GM19035 (cell line): Measurements from ENCODE around the gene ADAMTSL2.

Source experiments
- ATAC-seq: cut with Tn5 transposase; IDR thresholded peaks from one replicate; pipeline ENCODE4 v1.9.1; 2021; ENCODE audit not compliant: unreplicated experiment

The ADAMTSL2 gene

DNA sequence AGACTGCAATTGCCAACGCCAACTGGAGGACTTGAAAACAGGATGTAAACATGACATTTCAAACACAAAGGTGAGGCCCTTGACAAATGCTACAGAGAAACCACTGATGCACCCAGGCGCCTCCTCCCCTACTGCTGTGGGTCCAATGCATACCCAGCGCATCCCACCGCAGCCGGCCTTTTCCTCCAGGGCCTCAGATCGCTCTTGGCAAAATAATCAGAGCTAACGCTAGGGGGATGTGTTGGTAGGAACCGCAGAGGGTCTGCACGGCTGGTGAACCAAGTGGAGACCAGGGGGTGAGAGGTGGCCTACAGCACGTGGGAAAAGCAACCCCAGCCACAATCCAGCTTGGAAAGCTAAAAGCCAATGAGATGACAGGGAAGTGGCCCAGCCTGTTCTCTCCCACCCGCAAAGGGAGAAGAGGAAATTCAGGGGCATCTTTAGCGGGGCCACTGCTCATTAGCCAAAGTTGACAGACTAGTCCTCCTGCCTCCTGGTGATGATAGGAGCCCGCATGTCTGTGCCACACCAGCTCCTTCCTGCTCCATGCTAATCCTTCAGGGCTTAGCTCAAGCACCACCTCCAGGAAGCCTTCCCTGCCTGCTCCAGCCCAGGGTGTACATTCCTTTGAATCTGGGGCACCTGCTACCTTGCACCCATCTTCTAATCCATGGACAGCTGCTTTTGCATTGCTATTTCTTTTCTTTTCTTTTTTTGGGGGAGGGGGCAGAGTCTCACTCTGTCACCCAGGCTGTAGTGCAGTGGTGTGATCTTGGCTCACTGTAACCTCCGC, 68.8 kb downstream of the ADAMTSL2 start:
- no peak for ATAC-seq

DNA sequence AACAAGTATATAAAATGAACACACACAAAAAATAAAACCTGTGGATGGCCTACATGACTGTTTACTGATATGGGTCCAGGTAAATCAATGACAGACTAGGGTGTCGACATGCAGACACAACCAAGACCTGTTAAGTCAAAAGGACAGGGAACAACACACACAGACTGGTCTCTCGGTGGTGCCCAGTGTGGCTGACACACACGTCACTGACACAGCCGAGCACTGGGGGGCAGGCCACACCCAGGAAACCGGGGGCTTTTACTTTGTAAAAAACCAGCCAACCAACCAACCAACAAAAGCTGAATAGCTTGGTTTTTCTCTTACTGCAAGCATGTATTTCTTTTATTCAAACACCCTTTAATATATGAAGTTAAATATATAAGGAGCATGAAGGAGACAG, 69.7 kb downstream of the ADAMTSL2 start:
- no peak for ATAC-seq

DNA sequence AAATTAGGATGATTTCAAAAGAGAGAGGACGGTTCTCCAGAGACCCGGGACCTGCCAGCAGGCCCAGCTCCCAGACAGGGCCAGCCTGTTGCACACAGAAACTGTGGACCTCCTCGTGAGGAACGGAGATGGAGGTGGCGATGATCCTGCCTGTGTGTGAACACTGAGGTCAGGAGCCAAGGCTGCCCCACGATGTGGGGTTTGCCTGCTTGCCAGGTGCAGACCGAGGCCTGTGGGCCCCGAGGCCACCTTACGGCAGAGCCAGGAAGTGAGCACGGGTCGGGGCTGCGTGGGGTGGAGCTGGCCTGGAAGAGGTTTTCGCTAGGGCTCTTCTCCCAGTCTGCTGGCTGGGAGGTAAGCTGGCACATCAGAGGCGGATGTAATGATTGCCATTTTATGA, 70.4 kb downstream of the ADAMTSL2 start:
- ATAC-seq: no peak

DNA sequence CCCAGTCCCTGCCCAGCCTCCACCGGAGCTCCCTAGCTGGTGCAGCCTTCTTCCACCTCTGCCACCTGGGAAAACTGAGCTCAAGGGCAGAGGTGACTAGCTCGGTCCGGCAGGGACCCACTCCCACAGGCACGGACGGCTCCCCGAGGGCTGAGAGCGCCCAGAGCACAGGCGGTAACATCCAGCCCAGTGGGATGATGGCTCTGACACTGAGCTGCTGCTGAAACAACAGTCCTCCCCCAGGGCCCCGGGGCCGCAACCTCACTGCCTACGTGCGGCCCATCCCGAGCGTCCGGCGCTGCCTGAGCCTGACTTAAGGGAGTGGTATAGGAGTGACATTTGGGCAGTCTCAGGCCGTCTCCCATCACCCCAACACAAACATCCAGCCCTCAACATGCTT, 70.9 kb downstream of the ADAMTSL2 start:
- no peak for ATAC-seq

DNA sequence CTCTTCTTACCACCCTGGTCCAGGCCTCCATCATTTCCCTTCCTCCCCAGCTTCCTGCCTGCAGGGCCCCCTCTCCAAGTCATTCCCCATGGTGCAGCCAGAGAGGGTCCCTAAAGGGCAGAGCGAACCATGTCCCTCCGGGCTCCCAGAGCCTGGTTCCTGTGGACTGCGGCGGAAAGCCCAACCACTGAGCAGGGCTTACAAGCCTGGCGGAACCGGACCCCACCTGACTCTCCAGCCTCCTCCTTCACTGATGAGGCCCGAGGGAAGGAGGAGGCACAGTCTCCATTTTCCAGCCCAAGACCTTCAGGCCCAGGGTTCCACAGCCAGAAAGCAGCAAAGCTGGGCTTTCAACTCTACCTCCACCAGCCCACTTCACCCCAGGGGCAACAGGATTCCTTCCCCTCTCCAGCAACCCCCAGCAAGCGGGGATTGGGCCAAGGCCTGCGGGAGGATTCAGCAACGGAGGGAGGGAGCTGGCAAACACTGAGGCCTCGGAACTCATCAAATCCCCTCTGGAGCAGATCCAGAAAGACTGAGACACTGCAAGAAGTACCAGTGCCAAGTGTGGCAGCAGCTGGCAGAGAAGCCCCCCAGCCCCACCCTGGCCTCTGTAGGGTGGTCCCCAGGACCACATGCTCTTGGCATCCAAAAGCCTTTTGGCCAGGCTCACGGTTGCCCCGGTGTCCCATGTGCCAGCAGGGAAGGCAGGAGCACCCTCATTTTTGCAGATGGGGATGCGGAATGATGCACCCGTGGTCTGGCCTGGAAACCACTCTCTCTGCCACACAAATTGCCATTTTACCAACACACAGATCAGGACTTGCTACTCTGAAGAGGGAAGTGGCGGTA, 71.6 kb downstream of the ADAMTSL2 start:
- no peak for ATAC-seq

DNA sequence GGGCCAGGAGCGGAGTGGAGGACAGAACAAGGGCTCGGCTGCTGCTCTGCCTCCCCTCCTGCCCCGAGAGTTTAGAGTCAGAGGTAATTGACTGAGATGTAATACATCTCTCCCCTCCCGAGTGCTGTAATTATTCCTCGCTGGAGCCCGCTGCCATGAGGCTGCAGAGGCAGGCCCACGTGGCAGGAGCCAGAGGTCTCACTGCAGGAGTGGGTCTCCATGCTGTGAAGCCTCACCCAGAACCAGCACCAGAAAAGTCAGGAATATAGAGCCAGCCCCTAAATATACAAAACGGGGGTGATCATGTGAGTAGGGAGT, 72.2 kb downstream of the ADAMTSL2 start:
- ATAC-seq: no peak

DNA sequence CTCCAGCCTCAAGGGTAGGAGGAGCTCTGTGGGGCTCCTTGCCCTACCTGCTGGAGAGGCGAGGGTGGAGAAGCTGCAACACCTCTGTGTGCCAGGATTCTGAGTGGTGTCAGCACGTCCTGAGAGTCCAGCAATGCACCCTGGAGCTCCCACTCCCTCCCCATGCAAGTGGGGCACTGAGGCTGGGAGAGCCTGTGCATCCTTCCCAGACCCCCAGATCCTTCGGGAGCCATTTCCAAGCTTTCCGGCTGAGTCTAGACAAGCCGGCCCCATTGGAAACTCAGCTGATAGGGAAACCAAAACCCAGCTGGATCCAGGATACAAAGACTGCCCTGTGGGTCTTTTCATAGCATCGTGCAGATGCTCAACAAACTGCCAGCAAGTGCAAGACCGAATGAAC, 72.9 kb downstream of the ADAMTSL2 start:
- no peak for ATAC-seq

DNA sequence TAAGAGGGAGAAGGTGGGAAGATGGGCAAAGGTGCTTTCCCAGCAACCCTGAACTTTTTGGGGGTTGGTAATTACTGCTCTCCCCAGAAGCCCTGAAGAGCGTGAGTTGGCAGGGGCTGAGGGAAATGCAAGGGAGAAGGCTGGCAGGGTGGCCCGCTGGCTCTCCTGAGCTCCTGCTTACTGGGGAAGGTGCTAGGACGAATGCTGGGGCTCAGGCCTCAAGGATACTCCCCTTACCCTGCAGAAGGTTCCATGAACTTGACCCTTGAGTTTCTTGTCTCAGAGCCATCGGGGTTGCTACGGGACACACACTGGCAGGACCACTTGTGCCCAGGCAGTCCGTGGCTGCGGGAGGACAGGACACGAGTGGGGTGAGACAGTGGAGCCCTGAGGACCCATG, 73.5 kb downstream of the ADAMTSL2 start:
- ATAC-seq: no peak

DNA sequence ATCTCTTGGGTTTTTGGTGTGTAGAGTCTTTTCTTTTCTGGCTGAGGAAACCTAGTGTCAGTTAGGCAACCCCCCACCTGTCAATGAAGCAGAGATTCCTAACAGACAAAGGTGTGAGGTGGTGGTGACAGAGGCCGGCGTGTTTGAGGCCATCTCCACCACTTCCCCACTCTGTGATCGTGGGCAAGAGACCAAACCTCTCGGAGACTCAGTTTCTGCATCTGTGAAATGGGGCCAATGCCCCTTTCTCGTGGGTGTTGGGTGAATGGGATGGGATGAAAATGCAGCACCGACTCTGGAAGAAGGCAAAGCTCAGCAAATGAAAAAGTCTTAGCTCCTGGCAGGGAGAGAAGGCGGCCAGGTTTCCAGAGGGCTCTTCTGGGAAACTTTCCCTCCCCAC, 73.9 kb downstream of the ADAMTSL2 start:
- no peak for ATAC-seq

DNA sequence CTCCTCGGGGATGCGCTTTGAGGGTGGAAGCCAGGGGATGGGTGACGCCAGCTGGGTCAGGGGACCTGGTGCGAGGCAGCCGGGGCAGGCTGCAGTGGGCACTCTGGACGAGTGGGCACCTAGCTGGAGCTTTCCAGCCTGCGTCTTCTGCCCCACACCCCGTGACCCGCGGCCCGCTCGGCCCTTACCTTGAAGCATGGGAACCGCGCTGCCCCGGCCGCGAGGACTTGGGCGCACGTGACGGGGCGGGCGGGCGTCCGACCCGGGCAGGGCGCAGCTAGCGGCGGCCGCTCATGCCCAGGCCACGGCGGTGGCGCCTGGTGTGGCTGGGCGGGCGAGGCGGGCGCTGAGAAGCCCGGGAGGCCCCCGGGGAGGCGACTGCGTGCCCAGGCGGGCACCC, 74.4 kb downstream of the ADAMTSL2 start:
- ATAC-seq: no peak

DNA sequence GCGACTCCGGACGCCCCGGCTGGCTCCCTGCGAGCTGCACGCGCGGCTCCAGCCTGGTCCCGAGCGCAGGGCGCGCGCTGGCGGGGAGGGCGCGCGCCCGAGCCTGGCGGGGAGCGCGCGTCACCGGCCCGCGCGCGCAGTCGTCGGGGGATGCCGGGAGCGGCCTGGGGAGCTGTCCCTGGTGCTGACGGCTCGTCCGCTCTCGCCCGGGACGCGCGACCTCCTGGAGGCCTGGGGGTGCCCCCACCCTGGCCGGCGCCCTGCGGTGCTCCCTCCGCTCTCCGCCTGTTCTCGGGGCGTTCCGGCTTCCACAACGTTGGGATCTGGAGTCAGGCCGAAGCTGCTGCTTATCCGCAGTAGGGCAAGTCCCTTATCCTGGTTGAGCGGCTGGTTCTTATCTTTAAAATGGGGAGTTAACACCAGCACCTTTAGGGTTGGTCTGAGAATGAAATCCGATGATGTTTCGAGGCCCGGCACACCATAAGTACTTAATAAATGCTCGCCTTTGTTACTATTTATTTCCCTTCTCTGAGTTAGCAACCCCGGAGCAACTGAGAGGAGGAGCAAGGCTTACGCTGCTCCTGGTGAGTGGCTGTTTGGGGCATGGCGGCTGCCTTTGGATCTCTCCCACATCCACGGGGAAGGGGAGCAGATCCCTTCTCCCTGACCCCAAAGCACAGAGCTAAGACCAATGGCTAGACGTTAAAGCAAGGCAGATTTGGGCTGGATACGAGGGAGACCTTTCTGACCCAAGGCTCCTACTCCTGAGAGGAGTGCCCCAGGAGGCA, 75.0 kb downstream of the ADAMTSL2 start, which contains the start of gene FAM163B:
TSS of gene FAM163B (minus strand) at position 79 of the 788 bp plus-strand sequence. CDS start 29,166 bp downstream, outside the sequence.
- no peak for ATAC-seq

DNA sequence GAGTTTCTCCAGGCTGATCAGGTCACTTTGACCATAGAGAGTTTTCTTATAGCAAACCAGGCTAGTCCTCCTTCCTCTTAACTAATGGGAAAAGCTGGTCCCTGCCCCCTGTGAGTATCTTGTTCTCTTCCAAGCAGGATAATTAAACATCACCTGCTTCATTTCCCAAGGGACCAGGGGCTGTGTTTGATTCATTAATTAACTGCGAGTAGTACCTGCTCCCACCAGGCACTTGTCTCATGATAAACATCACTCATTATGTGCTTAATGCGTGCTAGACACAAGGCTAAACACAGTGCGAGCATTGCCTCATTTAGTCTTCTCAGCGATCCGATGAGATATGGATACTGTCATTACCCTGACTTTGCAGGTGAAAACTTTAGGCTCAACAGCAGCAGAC, 76.3 kb downstream of the ADAMTSL2 start:
- ATAC-seq: no peak

DNA sequence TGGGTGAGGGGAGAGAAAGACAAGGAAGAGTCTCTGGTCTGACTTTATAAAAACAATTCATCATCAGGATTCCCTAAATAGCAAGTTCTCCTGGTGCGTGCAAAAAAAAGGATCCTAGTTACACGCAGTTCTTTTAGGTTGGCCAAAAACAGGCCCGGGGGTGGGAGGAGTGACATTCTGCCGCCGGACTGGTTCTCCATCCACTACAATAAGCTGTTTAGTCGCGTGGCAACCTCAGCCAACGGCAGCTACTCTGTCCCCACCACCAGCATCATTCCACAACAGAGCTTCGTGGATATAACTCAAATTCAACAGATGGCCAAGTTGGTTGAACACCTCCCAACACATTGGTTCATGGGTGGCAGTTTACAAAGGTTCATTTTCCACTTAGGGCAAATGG, 77.5 kb downstream of the ADAMTSL2 start:
- no peak for ATAC-seq

DNA sequence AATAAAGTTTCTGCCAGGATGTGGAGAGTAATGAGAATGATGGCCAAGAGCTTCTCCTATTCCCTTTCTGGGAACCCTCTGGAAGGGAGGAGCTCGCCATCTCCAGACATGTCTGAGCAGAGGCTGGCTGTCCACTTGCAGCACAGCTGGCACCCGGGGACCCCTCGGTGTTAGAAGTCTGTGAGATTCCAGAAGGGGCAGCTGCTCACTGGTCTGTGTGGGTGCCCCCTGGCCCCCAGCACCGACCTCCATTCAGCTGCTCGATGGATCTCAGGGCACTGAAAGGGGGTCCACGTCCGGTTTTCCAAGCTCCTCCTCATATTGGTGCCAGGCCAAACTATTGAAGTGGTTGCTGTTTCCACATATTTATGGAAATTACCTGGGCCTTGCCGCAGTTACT, 78.3 kb downstream of the ADAMTSL2 start:
- ATAC-seq: no peak

DNA sequence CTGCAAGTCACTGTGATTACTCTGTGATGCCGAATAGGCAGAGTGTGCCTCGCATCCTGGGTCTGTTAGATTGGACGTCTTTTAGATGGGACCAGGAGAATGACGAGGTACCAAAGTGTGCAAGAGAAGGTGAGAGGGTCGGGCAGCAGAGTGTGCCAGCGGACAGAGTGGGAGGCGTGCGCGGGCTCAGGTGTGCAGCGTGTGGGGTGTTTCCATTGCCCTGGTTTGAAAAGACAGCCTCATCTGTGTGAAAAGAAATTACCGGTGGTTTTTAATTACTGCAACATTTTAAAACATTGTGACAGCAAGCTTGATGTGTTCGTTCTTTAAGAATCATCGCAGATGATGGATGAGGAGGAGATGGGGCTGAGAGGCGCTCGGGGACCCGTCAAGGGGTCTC, 78.9 kb downstream of the ADAMTSL2 start:
- ATAC-seq: no peak

DNA sequence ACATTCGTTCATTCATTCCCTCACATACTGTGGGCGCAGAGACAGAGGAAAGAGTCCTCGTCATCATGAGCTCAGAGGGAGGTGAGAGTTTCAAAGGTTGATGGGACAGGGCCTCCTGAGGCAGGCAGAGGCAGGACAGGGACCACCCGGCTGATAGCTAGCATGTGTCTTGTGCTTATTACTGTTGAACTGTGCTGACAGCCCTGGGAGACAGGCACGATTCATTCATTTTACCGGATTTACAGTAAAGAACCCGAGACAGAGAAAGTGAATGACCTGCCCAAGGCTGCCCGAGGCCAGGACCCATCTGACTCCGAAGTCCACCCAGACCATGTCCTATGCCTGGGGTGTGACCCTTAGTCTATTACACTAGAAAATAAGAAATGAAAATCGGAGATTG, 79.6 kb downstream of the ADAMTSL2 start:
- ATAC-seq: no peak

DNA sequence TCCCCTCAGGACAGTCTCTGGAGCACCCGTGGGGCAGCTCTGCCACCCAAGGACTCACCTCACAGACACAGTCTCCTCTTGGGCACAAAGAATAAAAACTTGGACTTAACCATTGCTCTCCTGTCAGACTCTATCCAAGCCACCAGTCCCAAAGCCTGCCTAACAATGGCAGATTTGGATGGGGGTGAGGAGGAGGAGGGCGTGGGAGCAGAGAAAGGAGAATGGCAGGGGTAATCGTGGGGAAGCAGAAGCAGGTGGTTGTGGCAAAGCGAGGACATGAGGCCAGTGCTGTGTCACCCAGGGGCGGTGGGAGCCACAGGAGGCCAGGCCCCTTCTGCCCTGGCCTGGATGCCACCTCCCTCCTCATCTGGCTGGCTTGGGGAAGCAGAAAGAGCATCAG, 80.2 kb downstream of the ADAMTSL2 start:
- no peak for ATAC-seq

DNA sequence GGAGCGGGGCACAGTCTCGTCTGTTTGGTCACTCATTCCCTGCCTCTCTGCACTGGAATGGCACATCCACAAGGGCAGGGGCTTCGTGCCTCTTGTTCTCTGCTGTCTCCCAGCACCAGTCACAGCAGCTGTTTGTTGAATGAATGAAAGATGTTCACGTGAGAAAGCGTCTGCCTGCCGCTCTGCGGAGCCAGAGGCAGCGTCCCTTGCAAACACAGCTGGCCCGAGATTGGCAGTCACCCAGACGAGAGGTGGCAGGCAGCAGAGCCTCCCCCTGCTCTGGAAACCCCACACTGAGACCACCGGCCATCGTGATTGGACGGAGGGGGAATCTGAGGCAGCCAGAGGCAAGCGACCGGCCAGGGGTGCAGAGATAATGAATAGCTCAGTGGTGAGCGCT, 80.7 kb downstream of the ADAMTSL2 start:
- no peak for ATAC-seq

DNA sequence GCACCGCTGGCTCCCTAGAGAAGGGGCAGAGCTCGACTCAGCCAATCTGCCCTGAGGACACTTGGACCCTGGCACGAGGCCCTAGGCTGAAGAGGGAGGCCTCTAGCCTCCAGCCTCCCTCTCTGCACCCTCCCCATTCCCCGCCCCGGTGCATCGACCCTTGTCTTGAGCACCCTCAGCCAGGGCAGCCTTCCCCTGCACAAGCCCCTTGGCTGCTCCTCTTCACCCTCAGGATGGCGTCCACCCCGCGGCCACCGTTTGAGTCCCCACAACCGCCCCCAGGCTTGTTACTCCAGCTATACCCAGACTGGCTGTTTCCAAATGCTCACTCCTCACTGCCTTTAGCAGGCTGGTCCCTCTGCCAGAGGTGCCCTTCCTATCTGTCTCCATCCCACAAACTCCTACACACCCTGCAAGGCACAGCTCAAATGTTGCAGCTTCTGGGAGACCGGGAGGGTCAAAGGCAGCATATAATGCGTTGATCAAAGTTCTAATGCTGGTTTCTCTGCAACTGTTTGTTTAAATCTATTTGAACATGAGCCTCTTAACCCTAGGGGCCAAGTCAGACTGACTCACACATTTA, 81.2 kb downstream of the ADAMTSL2 start:
- ATAC-seq: no peak

DNA sequence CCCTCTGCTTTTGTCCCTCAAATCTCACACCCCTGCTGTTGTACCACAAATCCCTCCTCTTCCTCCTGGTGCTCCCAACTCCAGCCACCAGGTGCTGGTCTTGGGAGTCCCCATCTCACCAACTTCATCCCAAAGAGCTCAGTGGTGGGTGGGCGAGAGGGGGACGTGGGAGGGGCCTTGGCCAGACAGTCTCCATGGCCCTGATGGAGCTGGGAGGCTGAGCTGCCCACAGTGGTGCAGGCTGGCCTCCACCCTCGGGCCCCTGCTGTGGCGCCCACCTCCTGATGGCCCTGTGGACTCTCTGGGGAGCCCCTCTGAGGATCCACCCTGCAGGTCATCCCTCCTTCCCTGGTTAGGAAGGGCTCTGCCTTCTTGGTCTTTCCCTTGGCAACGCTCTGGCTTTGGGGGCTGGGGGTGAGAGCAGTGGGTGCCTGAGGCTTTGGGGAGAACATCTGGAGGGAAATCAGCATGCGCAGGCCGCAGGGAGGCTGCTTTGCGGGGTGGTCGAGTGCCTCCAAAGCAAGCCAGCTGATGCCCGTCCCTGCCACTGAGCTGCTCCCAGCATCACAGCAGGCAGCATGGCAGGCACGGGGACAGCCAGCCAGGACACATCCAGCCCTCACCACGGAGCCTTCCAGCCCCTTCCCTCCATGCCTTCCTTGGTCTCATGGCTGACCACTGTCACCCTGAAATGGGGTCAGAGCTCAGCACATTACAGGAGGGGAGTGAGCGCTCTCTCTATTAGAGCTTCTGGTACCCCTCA, 82.3 kb downstream of the ADAMTSL2 start:
- no peak for ATAC-seq

DNA sequence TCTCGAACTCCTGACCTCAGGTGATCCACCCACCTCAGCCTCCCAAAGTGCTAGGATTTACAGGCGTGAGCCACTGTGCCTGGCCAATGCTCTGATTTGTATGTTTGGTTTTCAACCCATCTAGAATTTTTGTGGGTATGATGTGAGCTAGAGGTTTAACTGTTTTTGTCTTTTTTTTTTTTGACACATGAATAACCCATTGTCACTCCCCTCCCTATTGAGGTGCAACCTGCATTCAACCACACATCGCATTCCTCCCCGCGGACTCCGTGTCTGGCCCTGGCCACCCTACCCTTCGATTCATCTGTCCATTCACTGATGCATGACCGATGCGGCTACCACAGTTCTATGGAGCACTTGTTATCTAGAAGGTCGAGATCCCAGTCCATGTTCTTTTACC, 84.2 kb downstream of the ADAMTSL2 start:
- no peak for ATAC-seq
